Epithelial cell of prostate (primary cell): ENCODE measurements around the gene DAP.
"Not testable (repeated sequence)": the region's sequence is repeated elsewhere in the genome, so short reads cannot be mapped to it uniquely, and the experiment has no call there.

Source experiments
- DNase-seq: peaks from one replicate; pipeline ENCODE4 v3.0.0-alpha.2; 2011; ENCODE audit warnings: low read depth, low spot score
- H3K27ac ChIP-seq: fragments of 450-650 bp; 2 replicates; pipeline ENCODE4 v1.5.1; 2017; ENCODE audit warnings: mild to moderate bottlenecking

The DAP gene

DNA sequence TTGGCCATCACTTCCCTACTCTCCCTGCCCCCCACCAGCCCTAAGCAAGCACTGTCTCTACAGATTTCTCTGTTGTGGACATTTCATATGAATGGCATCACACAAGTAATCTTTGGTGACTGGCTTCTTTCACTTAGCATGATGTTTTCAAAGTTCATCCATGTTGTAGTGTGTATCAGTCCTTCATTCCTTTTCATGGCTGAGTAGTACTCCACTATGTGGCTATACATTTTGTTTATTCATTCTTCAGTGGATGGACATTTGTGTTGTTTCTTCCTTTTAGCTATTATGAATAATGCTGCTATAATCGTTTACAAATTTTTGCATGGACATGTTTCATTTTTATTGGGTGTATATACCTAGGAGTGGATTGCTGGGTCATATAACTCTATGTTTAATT is 84.1 kb downstream of the DAP start:
- H3K27ac ChIP-seq = no peak overlapping the region
- DNase-seq = no peak

DNA sequence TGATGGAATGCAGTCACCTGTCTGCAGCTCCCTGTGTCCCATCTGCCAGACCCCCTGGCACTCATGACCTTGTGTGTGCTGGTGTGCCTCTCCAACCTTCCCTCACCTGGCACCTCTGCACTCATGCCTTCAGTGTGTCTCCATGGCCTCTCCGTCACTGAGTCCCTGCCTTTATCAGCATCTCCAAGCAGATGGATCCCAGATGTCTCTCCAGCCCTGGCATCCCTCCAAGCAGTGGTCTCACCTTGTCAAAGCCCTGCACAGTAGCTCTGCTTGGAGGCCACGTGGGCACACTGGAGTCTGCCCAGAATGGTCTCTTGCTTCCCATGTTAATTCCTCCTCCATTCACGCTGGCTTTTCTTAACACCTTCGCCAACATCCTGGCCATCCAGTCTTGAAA is 84.8 kb downstream of the DAP start:
- no peak for DNase-seq
- no peak overlapping the region for H3K27ac ChIP-seq

GRCh38 chr5:10675177-10675700 is 85.8 kb downstream of the DAP start:
- H3K27ac ChIP-seq = no peak overlapping the region
- no peak for DNase-seq

GRCh38 chr5:10674582-10674981 is 86.5 kb downstream of the DAP start:
- no peak for DNase-seq

DNA sequence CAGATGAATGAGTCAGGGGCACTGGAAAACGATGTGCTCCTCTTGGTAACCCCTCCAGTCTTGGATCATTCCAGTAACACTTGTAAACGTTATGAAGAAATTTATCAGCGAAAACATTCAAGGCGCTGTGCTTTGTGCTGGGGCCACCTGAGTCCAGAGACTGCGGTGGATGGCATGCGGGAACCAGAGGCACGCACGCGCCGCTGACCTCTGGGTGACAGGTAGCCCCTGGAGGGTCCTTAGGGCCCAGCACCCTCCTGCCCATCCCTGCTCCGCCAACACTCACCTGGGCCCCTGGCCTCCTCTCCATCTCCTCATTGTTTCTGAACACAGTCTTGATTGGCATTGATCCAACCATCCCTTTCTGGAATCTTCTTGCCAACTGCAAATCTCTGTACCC is 86.9 kb downstream of the DAP start:
- no peak overlapping the region for H3K27ac ChIP-seq
- DNase-seq = no peak

More at GRCh38 chr5:10674582-10674981, 86.5 kb downstream of the DAP start:
- no peak overlapping the region for H3K27ac ChIP-seq

GRCh38 chr5:10673407-10673806 is 87.6 kb downstream of the DAP start:
- no peak for DNase-seq
- H3K27ac ChIP-seq = no peak overlapping the region

- no peak for DNase-seq
Measured at GRCh38 chr5:10673017-10673389, 88.0 kb downstream of the DAP start.

GRCh38 chr5:10672146-10673016 is 88.7 kb downstream of the DAP start:
- H3K27ac ChIP-seq = no peak overlapping the region
- DNase-seq = no peak

More at GRCh38 chr5:10673017-10673389, 88.0 kb downstream of the DAP start:
- no peak overlapping the region for H3K27ac ChIP-seq

DNA sequence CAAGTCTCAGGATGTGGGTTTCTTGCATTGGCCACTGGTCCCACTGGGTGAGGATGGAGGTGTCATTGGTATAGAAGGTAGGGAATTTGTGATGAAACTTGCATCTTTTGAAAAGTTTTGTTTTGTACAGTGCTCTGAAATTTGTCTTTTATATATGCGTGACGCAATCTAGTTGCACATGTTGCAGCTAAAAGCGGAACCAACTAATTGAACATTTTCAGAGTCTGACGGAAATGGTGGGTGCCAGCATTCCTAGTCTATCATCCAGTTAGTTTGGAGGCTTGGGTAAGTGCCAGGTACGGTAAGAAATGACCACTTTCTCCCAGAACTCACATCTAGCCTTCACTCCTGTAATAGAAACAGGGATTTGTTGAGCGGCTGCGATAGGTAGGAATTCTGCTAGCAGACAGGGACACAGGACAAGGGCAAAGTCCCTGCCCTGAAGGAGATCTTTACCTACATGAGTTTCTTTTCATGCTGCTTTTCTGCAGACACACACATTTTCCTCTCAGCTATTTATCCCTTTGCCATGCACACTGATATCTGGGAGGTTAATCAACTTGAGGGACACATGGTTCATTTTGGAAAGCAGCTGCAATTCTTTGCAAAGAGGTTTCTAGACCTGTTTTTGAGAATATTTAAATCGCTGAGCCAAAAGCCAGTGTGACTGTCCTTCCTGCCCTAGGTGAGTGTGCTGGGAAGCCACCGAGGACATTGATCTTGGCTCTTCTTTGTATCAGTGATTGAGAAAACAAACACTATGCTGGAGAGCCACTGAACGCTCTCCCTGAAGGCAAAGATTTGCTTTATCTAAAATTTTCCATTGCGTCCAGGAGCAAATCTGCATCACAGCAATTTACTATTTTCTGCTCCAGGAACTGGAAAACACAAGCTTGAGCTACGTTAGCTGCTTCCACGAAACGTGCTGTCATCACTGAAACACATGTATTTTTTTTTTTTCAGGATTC is 89.7 kb downstream of the DAP start:
- DNase-seq = no peak
- H3K27ac ChIP-seq = no peak overlapping the region

DNA sequence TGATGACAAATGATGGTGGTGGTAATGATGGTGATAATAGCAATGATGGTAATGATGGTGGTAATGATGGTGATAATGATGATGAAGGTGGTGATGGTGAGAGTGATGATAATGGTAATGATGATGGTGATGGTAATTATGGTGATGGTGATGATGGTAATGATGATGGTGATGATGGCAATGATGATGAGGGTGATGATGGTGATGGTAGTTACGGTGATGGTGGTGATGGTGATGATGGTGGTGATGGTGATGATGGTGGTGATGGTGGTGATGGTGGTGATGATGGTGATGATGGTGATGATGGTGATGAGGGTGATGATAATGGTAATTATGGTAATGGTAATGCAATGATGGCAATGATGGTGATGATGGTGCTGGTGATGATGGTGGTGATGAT is 91.1 kb downstream of the DAP start:
- no peak for DNase-seq
- H3K27ac ChIP-seq = no peak overlapping the region

GRCh38 chr5:10668697-10669096 is 92.3 kb downstream of the DAP start:
- no peak overlapping the region for H3K27ac ChIP-seq
- no peak for DNase-seq

DNA sequence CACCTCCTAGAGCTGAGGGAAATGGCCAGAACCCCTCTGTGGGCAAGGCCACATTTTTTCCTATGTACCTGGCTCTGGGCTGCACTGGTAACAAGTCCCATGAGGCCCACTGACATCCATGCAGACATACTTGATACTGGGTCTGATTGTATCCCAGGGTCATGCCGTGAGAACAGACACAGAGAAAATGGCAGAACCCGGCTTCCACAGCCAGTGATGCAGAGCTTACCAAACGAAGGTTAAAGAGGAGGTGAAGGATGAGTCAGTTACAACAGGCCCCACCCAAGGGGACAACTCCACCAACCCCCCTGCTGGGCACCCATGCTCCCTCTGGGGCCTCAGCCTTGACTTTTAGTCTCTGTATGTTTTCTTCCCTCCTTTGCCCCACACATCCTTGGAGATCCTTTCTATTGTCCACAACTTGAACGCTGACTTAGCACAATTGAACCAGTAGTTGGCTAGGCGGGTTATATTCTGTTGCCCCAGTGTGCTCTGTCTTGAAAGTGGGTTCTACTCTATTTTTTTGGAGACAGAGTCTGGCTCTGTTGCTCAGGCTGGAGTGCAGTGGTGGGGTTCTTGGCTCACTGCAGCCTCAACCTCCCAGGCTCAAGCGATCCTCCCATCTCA is 93.5 kb downstream of the DAP start:
- no peak overlapping the region for H3K27ac ChIP-seq
- DNase-seq = no peak

GRCh38 chr5:10666531-10667299 is 94.3 kb downstream of the DAP start:
- DNase-seq = no peak
- H3K27ac ChIP-seq = no peak overlapping the region

DNA sequence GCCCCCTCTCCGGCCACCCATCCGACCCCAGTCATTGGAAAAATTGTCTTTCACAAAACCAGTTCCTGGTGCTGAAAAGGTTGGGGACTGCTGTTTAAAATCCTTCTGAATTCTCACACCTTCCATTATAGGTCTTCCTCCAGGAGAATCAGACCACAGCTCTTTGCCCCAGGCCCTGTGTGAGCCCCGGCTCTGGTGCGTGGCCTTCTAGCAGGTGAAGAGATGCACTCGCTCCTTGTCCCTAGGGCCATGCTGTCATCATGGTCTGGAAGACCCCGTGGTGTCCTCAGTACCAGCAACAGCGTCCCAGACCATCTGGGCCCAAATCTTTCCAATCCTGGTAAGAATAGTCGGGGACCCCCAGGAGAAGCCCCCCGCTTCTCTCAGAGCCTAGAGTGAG is 95.2 kb downstream of the DAP start:
- H3K27ac ChIP-seq = no peak overlapping the region

DNA sequence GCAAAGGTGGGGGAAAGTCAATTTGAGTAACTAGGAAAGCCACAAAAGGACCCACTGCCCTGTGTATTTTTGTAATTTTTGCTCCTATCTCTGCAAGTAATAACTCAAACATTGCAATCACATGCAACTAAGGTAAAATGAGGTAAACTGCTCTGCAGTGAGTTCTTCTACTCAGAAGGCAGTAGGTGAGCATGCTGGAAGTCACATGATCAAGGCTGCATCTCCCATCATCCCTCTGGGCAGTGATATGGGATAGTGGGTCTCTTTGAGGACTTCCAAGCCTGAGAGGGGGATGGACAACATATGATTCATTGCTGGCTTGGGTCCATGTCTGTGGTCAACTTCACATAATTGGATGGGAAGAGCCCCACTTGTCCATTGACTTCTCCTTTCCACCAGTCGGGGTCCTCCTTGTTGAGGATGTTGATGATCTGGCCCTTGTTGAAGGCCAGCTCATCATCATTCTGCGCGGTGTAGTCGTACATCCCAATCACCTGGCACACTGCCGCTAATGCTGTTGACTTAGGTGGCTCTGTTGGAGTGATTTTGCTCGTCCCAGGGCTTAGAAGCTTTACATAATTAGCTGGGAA is 96.8 kb downstream of the DAP start:
- not testable (repeated sequence) for H3K27ac ChIP-seq, DNase-seq

More for the DNA sequence above, 95.2 kb downstream of the DAP start:
- DNase-seq = no peak

- no peak overlapping the region for H3K27ac ChIP-seq
- DNase-seq = no peak
Measured at GRCh38 chr5:10663489-10664179, 97.4 kb downstream of the DAP start.

DNA sequence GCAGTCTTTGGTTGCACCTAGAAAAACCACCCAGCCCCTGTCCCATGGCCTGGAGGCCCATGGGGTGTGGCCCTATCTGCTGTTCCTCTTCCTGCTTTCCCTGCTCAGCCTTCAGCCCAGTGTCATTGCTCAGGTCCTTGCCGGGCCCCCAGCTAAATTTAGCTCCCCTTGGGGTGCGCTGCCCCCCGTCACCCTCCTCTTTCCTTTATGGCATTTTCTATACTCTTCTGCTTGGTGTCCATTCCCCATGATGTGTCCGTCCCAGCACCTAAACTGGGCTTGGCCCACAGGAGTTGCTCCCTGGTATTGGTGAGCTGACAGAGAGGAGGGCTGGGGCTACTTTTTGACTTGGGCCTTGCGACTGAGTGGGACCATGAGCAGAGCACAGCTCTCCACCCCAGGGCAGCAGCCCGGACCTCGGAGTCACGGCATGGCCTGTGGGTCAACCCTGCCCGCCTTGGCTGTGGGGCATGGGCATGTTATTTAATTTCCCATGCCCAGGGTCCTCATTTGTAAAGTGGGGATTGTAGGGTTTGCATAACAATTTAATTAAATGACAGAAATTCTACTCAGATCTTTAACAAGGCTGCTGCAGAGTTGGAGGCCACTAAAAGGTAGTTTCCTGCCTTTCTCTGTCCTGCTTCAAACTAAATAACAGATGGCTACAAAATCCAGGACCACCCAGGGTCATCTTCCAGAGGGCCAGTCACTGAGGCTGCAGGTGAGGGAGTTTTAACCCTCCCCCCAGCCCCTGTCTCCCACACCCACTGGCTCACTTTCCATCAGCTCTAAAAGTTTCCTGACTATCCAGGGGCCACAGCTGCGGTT is 98.2 kb downstream of the DAP start:
- no peak overlapping the region for H3K27ac ChIP-seq
- DNase-seq = no peak

DNA sequence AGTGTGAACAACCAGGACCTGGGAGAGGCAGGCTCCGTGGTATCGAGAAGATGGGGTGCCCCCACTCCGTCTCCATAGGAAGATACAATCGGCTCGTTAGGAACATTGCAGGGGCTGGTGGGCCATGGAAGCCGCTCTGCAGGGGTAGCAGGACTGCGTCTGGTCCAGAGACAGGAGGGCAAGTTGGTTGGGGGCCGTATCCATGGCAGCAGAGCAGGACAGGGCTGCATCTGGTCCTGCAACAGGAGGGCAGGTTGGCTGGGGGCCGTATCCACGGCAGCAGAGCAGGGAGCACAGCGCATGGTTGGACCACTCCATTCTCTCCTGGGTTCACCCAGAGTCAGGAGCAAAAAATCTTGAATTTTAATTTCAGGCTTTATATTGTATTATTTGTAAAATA is 99.0 kb downstream of the DAP start:
- no peak for DNase-seq
- H3K27ac ChIP-seq = no peak overlapping the region
